H9 (cell line): ENCODE data around the gene OXCT1. TPM values are rescaled to one million over a fixed set of nuclear protein-coding genes. Genes with fewer than 3 reads are reported as not detected.

ENCODE experiments used
- DNase-seq: peaks from one replicate; pipeline ENCODE4 v3.0.0-alpha.2; 2017
- H2AFZ ChIP-seq: one replicate; pipeline ENCODE4 v1.6.1; 2013; ENCODE audit warnings: mild to moderate bottlenecking, low read length, control low read depth, moderate library complexity
- H2AK5ac ChIP-seq: 2 replicates; pipeline ENCODE4 v1.6.1; 2013; ENCODE audit warnings: low read length, control low read depth, mixed read lengths; ENCODE audit not compliant: insufficient read length
- H2BK120ac ChIP-seq: one replicate; pipeline ENCODE4 v1.6.1; 2013; ENCODE audit warnings: low read depth, mild to moderate bottlenecking, low read length, control low read depth, inconsistent platforms; ENCODE audit not compliant: poor library complexity, severe bottlenecking
- H2BK12ac ChIP-seq: 2 replicates; pipeline ENCODE4 v1.6.1; 2013; ENCODE audit warnings: low read length, control low read depth, mixed read lengths, low read depth; ENCODE audit not compliant: insufficient read length
- H2BK15ac ChIP-seq: 2 replicates; pipeline ENCODE4 v1.6.1; 2013; ENCODE audit warnings: low read depth, low read length, control low read depth
- H2BK20ac ChIP-seq: one replicate; pipeline ENCODE4 v1.6.1; 2013; ENCODE audit warnings: low read depth, mild to moderate bottlenecking, low read length, control low read depth, inconsistent platforms; ENCODE audit not compliant: poor library complexity, severe bottlenecking
- H2BK5ac ChIP-seq: 2 replicates; pipeline ENCODE4 v1.6.1; 2013; ENCODE audit warnings: low read length, control low read depth, mixed read lengths; ENCODE audit not compliant: insufficient read length
- H3K14ac ChIP-seq: 2 replicates; pipeline ENCODE4 v1.6.1; 2013; ENCODE audit warnings: low read length, control low read depth; ENCODE audit not compliant: insufficient read depth
- H3K18ac ChIP-seq: 2 replicates; pipeline ENCODE4 v1.6.1; 2013; ENCODE audit warnings: low read depth, mild to moderate bottlenecking, mixed read lengths, low read length, control low read depth; ENCODE audit not compliant: insufficient read length
- H3K23ac ChIP-seq: 2 replicates; pipeline ENCODE4 v1.6.1; 2013; ENCODE audit warnings: low read length, control low read depth, mixed read lengths, low read depth; ENCODE audit not compliant: insufficient read length
- H3K23me2 ChIP-seq: 2 replicates; pipeline ENCODE4 v1.6.1; 2013; ENCODE audit warnings: low read depth, mild to moderate bottlenecking, mixed read lengths, low read length, control low read depth; ENCODE audit not compliant: insufficient read length, poor library complexity, severe bottlenecking
- H3K27ac ChIP-seq: 2 replicates; pipeline ENCODE4 v1.5.1; 2013; ENCODE audit warnings: low read length, control low read depth, mixed read lengths, low read depth; ENCODE audit not compliant: insufficient read length
- H3K27me3 ChIP-seq: 2 replicates; pipeline ENCODE4 v1.6.1; 2013; ENCODE audit warnings: low read length, control low read depth, inconsistent platforms; ENCODE audit not compliant: insufficient read depth
- H3K4ac ChIP-seq: 2 replicates; pipeline ENCODE4 v1.6.1; 2013; ENCODE audit warnings: low read depth, mild to moderate bottlenecking, control low read depth, inconsistent platforms, low read length, moderate library complexity
- H3K4me1 ChIP-seq: 2 replicates; pipeline ENCODE4 v1.6.1; 2013; ENCODE audit warnings: low read length, control low read depth, inconsistent platforms; ENCODE audit not compliant: insufficient read depth
- H3K4me2 ChIP-seq: 2 replicates; pipeline ENCODE4 v1.6.1; 2013; ENCODE audit warnings: low read length, control low read depth, mixed read lengths; ENCODE audit not compliant: insufficient read length, insufficient read depth
- H3K56ac ChIP-seq: 2 replicates; pipeline ENCODE4 v1.6.1; 2013; ENCODE audit warnings: low read depth, mild to moderate bottlenecking, mixed read lengths, low read length, control low read depth; ENCODE audit not compliant: insufficient read length
- H3K79me1 ChIP-seq: 2 replicates; pipeline ENCODE4 v1.6.1; 2013; ENCODE audit warnings: low read depth, mild to moderate bottlenecking, moderate library complexity, low read length, control low read depth, inconsistent platforms; ENCODE audit not compliant: insufficient read depth, poor library complexity, severe bottlenecking
- H3K79me2 ChIP-seq: 2 replicates; pipeline ENCODE4 v1.6.1; 2013; ENCODE audit warnings: low read length, control low read depth, inconsistent platforms; ENCODE audit not compliant: insufficient read depth
- H3K9ac ChIP-seq: 2 replicates; pipeline ENCODE4 v1.6.1; 2013; ENCODE audit warnings: low read length, control low read depth, mixed read lengths; ENCODE audit not compliant: insufficient read length; ENCODE audit errors: extremely low read depth
- H3K9me3 ChIP-seq: one replicate; pipeline ENCODE4 v1.6.1; 2013; ENCODE audit warnings: low read depth, low read length, inconsistent platforms; ENCODE audit not compliant: control insufficient read depth
- H3T11ph ChIP-seq: one replicate; pipeline ENCODE4 v1.6.1; 2013; ENCODE audit warnings: mild to moderate bottlenecking, low read length, control low read depth, inconsistent platforms
- H4K20me1 ChIP-seq: one replicate; pipeline ENCODE4 v1.6.1; 2013; ENCODE audit not compliant: control insufficient read depth, insufficient read length, insufficient read depth
- H4K5ac ChIP-seq: 2 replicates; pipeline ENCODE4 v1.6.1; 2013; ENCODE audit warnings: low read depth, mild to moderate bottlenecking, mixed read lengths, low read length, control low read depth; ENCODE audit not compliant: insufficient read length
- H4K8ac ChIP-seq: replicated peaks from 2 replicates; pipeline ENCODE4 v1.6.1; 2013; ENCODE audit warnings: low read length, control low read depth, mixed read lengths, low read depth; ENCODE audit not compliant: insufficient read length
- H4K91ac ChIP-seq: 2 replicates; pipeline ENCODE4 v1.6.1; 2013; ENCODE audit warnings: low read depth, mild to moderate bottlenecking, moderate library complexity, mixed read lengths, low read length, control low read depth; ENCODE audit not compliant: insufficient read length
- H3K27ac Mint-ChIP-seq, 3 experiments: 2 replicates in 2 of 3; 3 replicates in 1 of 3; pipeline ENCODE4 v1.8.0; 2020 to 2021; ENCODE audit warnings: mixed read lengths in 3 of 3, mild to moderate bottlenecking in 1 of 3, moderate library complexity in 1 of 3
- H3K27me3 Mint-ChIP-seq: 2 replicates; pipeline ENCODE4 v1.8.0; 2021; ENCODE audit warnings: low read depth, mild to moderate bottlenecking, moderate library complexity, mixed read lengths
- H3K36me3 Mint-ChIP-seq, 3 experiments: 2 replicates in 2 of 3; 3 replicates in 1 of 3; pipeline ENCODE4 v1.8.0; 2020 to 2021; ENCODE audit warnings: low read depth in 3 of 3, mixed read lengths in 3 of 3; ENCODE audit not compliant: insufficient read depth in 1 of 3
- H3K4me1 Mint-ChIP-seq, 2 experiments: 2 replicates each; pipeline ENCODE4 v1.8.0; 2020; ENCODE audit warnings: mixed read lengths in 2 of 2
- H3K4me3 Mint-ChIP-seq, 2 experiments: 2 replicates in 1 of 2; 3 replicates in 1 of 2; pipeline ENCODE4 v1.8.0; 2020 to 2021; ENCODE audit warnings: mild to moderate bottlenecking in 2 of 2, mixed read lengths in 2 of 2, moderate library complexity in 1 of 2
- H3K9me3 Mint-ChIP-seq, 2 experiments: 2 replicates in 1 of 2; 3 replicates in 1 of 2; pipeline ENCODE4 v1.8.0; 2020; ENCODE audit warnings: mild to moderate bottlenecking in 2 of 2, mixed read lengths in 2 of 2, moderate library complexity in 1 of 2
- CTCF ChIP-seq: fragments of 200-600 bp; sonication (generic); conservative IDR thresholded peaks from 3 replicates; pipeline ENCODE4 v1.8.0; 2021; ENCODE audit warnings: antibody characterized with exemption, mild to moderate bottlenecking
- WGBS: extraction: QIAGEN DNeasy Blood & Tissue Kit; methylation state at CpG from one replicate; pipeline ENCODE4 v1.1.7; 2013; ENCODE audit warnings: missing lambda C conversion rate, low lambda C conversion rate, mixed read lengths; ENCODE audit not compliant: insufficient read length; ENCODE audit errors: extremely low coverage; 5-methylcytosine and 5-hydroxymethylcytosine counted together
- total RNA-seq: library from RNA; stranded (reverse); gene quantifications from 2 replicates; pipeline ENCODE4 v1.2.1, GENCODE V29; 2021

Gene OXCT1
- total RNA-seq, 1 experiment from 2014 or later, result 25.6 TPM

DNA sequence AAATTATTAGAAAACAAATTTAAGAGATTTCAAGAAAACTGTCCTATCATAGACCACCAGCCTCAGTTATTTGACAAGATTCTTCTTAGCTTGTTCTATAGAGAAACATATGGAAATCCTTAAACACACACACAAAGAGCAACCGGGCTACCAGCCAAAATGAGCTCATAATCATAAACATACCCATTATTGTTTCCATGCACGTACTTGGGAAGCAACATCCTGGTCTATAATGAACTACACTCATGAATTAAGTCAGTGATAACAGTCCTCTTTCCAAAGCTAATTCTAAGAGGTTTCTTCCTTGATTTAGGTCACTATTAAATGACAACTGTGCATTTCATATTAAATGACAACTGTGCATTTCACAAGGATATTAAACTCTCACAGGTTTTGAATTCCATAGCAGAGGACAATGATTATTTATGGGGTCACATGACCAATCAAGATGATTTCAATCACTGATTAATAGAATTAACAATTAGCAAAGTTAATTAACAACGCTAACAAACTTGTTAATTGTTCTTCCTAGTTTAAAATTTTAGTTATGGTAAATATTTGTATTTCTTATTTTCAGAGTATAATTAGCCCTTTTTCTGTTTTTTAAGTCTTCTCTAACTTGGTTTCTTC lies 77.0 kb downstream of the OXCT1 start:
- Histone ChIP-seq H3K27ac (no peak overlapping the region), H3K9ac (no peak overlapping the region)

More for the DNA sequence above, 77.0 kb downstream of the OXCT1 start:
- Histone ChIP-seq H3K23ac (no peak overlapping the region), H3K27me3 (no peaks in the 10 kb centered on the region), H3K23me2 (no peaks in the 10 kb centered on the region), H3K79me2 (no peaks in the 10 kb centered on the region), H3K9me3 (no peaks in the 10 kb centered on the region), H3K56ac (no peak overlapping the region), H3K4me1 (no peaks in the 10 kb centered on the region), H4K20me1 (no peaks in the 10 kb centered on the region), H2BK5ac (no peak overlapping the region), H3K14ac (no peak overlapping the region), H2BK15ac (no peak overlapping the region), H3K18ac (no peak overlapping the region), H3K79me1 (no peaks in the 10 kb centered on the region), H4K5ac (no peak overlapping the region), H2BK12ac (no peak overlapping the region), H2AFZ (no peak overlapping the region), H2AK5ac (no peak overlapping the region), H2BK20ac (no peak overlapping the region), H3T11ph (no peak overlapping the region), H4K91ac (no peak overlapping the region), H2BK120ac (no peak overlapping the region), H3K4me2 (no peak overlapping the region), H4K8ac (no peak overlapping the region), H3K4ac (no peak overlapping the region)
- no peak overlapping the region for H3K4me3 Mint-ChIP-seq
- no peaks in the 10 kb centered on the region for H3K9me3 Mint-ChIP-seq
- H3K36me3 Mint-ChIP-seq, result peaks cover 0 to 3% (median 0%) of the 10 kb centered on the region in 3 experiments; a peak in 2 of 7 replicates
- H3K4me1 Mint-ChIP-seq, result peaks cover 14 to 17% of the 10 kb centered on the region in 2 experiments
- H3K27ac Mint-ChIP-seq, result no peak overlapping the region
- TF ChIP-seq CTCF, result no peak
- WGBS, result no CpG with 5 or more reads among the region's 3 CpGs
- H3K27me3 Mint-ChIP-seq, result no peaks in the 10 kb centered on the region
- DNase-seq, result no peak
